HCT116 (cell line): ENCODE data around the gene PCNT. TPM values are rescaled to one million over a fixed set of nuclear protein-coding genes. Genes with fewer than 3 reads are reported as not detected.

Experiments used
- ATAC-seq: fragments of 200-7000 bp; cut with Tn5 transposase; 2 replicates; pipeline ENCODE4 v1.9.1; 2020; ENCODE audit warnings: mild to moderate bottlenecking, moderate library complexity
- BruUV-seq: library from RNA; stranded (reverse); fragments of 400-500 nt; replicated peaks from 2 replicates; lab custom pipeline; 2021; lab: Mats Ljungman, UMichigan
- CTCF ChIA-PET: fragments of 300-600 bp; sonication (Branson Sonifier 250); formaldehyde crosslinking; loops from one replicate; lab custom pipeline; 2021; ENCODE audit warnings: antibody characterized with exemption; lab: Charles Lee
- POLR2A ChIA-PET: fragments of 300-600, 350-600 bp; sonication (Branson Sonifier 250); formaldehyde crosslinking; loops from one replicate; lab custom pipeline; 2021; ENCODE audit warnings: antibody characterized with exemption; lab: Charles Lee
- RAD21 ChIA-PET, 2 experiments: fragments of 300-600 bp; sonication (Branson Sonifier 250); formaldehyde crosslinking; loops; one replicate each; lab custom pipeline; 2023; ENCODE audit warnings: low total read pairs in 2 of 2; ENCODE audit not compliant: uncharacterized antibody in 2 of 2, unreplicated experiment in 2 of 2, low non-redundant PET in 1 of 2; lab: Charles Lee
- DNase-seq: peaks from one replicate; pipeline ENCODE4 v3.0.0-alpha.2; 2010; ENCODE audit warnings: low read depth, low spot score
- H2AFZ ChIP-seq: fragments of 200-600 bp; shearing (Covaris generic), sonication (generic); 2 replicates; pipeline ENCODE4 v1.6.1; 2017; ENCODE audit warnings: low read depth, mixed run types, mixed read lengths, antibody characterized with exemption, low read length; ENCODE audit not compliant: poor library complexity, severe bottlenecking
- H3K27ac ChIP-seq: 2 replicates; pipeline ENCODE4 v1.5.1; 2012; ENCODE audit warnings: low read depth, low read length
- H3K27me3 ChIP-seq: fragments of 200-600 bp; sonication (generic); 2 replicates; pipeline ENCODE4 v1.6.1; 2016; ENCODE audit warnings: mixed run types, low read length, mixed read lengths; ENCODE audit not compliant: insufficient read depth
- H3K36me3 ChIP-seq, 2 experiments: fragments of 200-500 bp in 1 of 2; fragments of 200-600 bp in 1 of 2; sonication (Bioruptor generic) in 1 of 2; sonication (generic) in 1 of 2; 2 replicates each; pipeline versions ENCODE4 v1.5.1 to v1.6.1; 2014 to 2016; ENCODE audit warnings: low read length in 2 of 2, inconsistent platforms in 1 of 2, mixed read lengths in 1 of 2, mixed run types in 1 of 2; ENCODE audit not compliant: insufficient read depth in 2 of 2, control insufficient read depth in 1 of 2
- H3K4me1 ChIP-seq, 2 experiments: fragments of 200-600 bp in 1 of 2; sonication (generic) in 1 of 2; 2 replicates each; pipeline versions ENCODE4 v1.5.1 to v1.6.1; 2012 to 2017; ENCODE audit warnings: low read length in 2 of 2, inconsistent platforms in 1 of 2, mild to moderate bottlenecking in 1 of 2, mixed read lengths in 1 of 2, mixed run types in 1 of 2, moderate library complexity in 1 of 2; ENCODE audit not compliant: insufficient read depth in 2 of 2, control insufficient read depth in 1 of 2
- H3K4me2 ChIP-seq: fragments of 200-600 bp; sonication (generic); 2 replicates; pipeline ENCODE4 v1.6.1; 2017; ENCODE audit warnings: mixed run types, low read length, mixed read lengths
- H3K4me3 ChIP-seq, 2 experiments: fragments of 200-600 bp in 1 of 2; sonication (generic) in 1 of 2; replicated peaks in 1 of 2; 2 replicates each; pipeline ENCODE4 v1.5.1; 2011 to 2016; ENCODE audit warnings: low read length in 2 of 2, control low read depth in 1 of 2, low read depth in 1 of 2, mild to moderate bottlenecking in 1 of 2, mixed read lengths in 1 of 2, mixed run types in 1 of 2
- H3K79me2 ChIP-seq: fragments of 200-600 bp; sonication (generic); 2 replicates; pipeline ENCODE4 v1.6.1; 2017; ENCODE audit warnings: mild to moderate bottlenecking, mixed run types, low read length, moderate library complexity, mixed read lengths; ENCODE audit not compliant: insufficient read depth
- H3K9ac ChIP-seq: fragments of 200-600 bp; sonication (generic); 2 replicates; pipeline ENCODE4 v1.6.1; 2016; ENCODE audit warnings: low read length, mixed read lengths
- H3K9me2 ChIP-seq: fragments of 200-600 bp; sonication (generic), shearing (Covaris generic); 2 replicates; pipeline ENCODE4 v1.6.1; 2017; ENCODE audit warnings: mixed run types, mild to moderate bottlenecking, moderate library complexity; ENCODE audit not compliant: insufficient read depth
- H3K9me3 ChIP-seq, 2 experiments: fragments of 200-500 bp in 1 of 2; fragments of 200-600 bp in 1 of 2; sonication (Bioruptor generic) in 1 of 2; sonication (generic) in 1 of 2; 2 replicates each; pipeline ENCODE4 v1.6.1; 2014 to 2017; ENCODE audit warnings: low read length in 2 of 2, mixed read lengths in 2 of 2, inconsistent platforms in 1 of 2, low read depth in 1 of 2, mild to moderate bottlenecking in 1 of 2, mixed run types in 1 of 2, moderate library complexity in 1 of 2; ENCODE audit not compliant: control insufficient read depth in 1 of 2, insufficient read depth in 1 of 2
- H4K20me1 ChIP-seq: fragments of 200-600 bp; sonication (generic), shearing (Covaris generic); 2 replicates; pipeline ENCODE4 v1.6.1; 2017; ENCODE audit warnings: mixed run types, mild to moderate bottlenecking, moderate library complexity; ENCODE audit not compliant: insufficient read depth
- JUND ChIP-seq: IDR thresholded peaks from 2 replicates; pipeline ENCODE4 v1.6.1; 2012
- POLR2AphosphoS5 ChIP-seq: IDR thresholded peaks from 2 replicates; pipeline ENCODE4 v1.6.1; 2011; ENCODE audit warnings: mild to moderate bottlenecking, low read depth, low read length, moderate library complexity
- SIN3A ChIP-seq: IDR thresholded peaks from 2 replicates; pipeline ENCODE4 v1.6.1; 2012; ENCODE audit warnings: low read depth
- ZNF274 ChIP-seq: fragments of 200-500 bp; sonication (Bioruptor generic); IDR thresholded peaks from 2 replicates; pipeline ENCODE4 v1.6.1; 2014; ENCODE audit warnings: mild to moderate bottlenecking, low read depth, low read length, inconsistent platforms
- intact Hi-C: fragments of 100-400 bp; cut with micrococcal nuclease; formaldehyde crosslinking; loops from 2 replicates; pipeline ENCODE4 v1.10.0; 2022
- total RNA-seq: library from RNA; stranded (reverse); gene quantifications from one replicate; pipeline ENCODE4 v1.2.1, GENCODE V29; 2021; ENCODE audit not compliant: unreplicated experiment
- TF ChIP-seq, protein P1 (sequence below), 3 experiments: fragments of 200-600 bp in 1 of 3; sonication (generic) in 1 of 3; IDR thresholded peaks in 2 of 3; conservative IDR thresholded peaks in 1 of 3; 2 replicates each; pipeline ENCODE4 v1.5.1; 2012 to 2017; ENCODE audit warnings: low read depth in 2 of 3, low read length in 2 of 3, antibody characterized with exemption in 1 of 3, borderline replicate concordance in 1 of 3, control low read depth in 1 of 3, mild to moderate bottlenecking in 1 of 3, mixed read lengths in 1 of 3, mixed run types in 1 of 3, moderate library complexity in 1 of 3; ENCODE audit not compliant: insufficient read depth in 1 of 3

Gene PCNT
- total RNA-seq, 1 experiment from 2014 or later, result 43.6 TPM

- RAD21 ChIA-PET, result no interaction called here
- H3K9me3 ChIP-seq, result no peaks in the 10 kb centered on the region
- POLR2A ChIA-PET, result no interaction called here
- H3K27me3 ChIP-seq, result no peaks in the 10 kb centered on the region
- BruUV-seq, result no TSS peak
- peak; percentile 49; the same call in 1 of the 2 replicates for ATAC-seq
- H3K4me2 ChIP-seq, result no peak overlapping the region
- no peak for TF ChIP-seq JUND
- no peaks in the 10 kb centered on the region for H3K79me2 ChIP-seq
- no peaks in the 10 kb centered on the region for H3K9me2 ChIP-seq
- H3K4me3 ChIP-seq, result no peak overlapping the region
- H2AFZ ChIP-seq, result no peak overlapping the region
- H3K36me3 ChIP-seq, result peaks cover 0 to 2% of the 10 kb centered on the region in 2 experiments; a peak in 1 of 4 replicates
- no peaks in the 10 kb centered on the region for H3K4me1 ChIP-seq
- H4K20me1 ChIP-seq, result no peaks in the 10 kb centered on the region
- no peak overlapping the region for H3K9ac ChIP-seq
- intact Hi-C loops, result no loop called here
- CTCF ChIA-PET, result no interaction called here
- H3K27ac ChIP-seq, result no peak overlapping the region; the same call in 1 of the 2 replicates
- no peak for DNase-seq
Observed at GRCh38 chr21:46424039-46424591, 100.2 kb downstream of the PCNT start.

GRCh38 chr21:46424621-46425020 is 100.7 kb downstream of the PCNT start:
- Histone ChIP-seq H3K4me1 (no peaks in the 10 kb centered on the region), H3K27me3 (no peaks in the 10 kb centered on the region), H3K9me2 (no peaks in the 10 kb centered on the region), H4K20me1 (no peaks in the 10 kb centered on the region), H3K9me3 (no peaks in the 10 kb centered on the region), H3K79me2 (no peaks in the 10 kb centered on the region), H2AFZ (no peak overlapping the region), H3K27ac (no peak overlapping the region), H3K4me3 (no peak overlapping the region), H3K36me3 (peaks cover 0 to 2% of the 10 kb centered on the region in 2 experiments; a peak in 1 of 4 replicates), H3K4me2 (no peak overlapping the region), H3K9ac (no peak overlapping the region)
- POLR2A ChIA-PET, result no interaction called here
- TF ChIP-seq POLR2AphosphoS5, result no peak
- TF ChIP-seq, protein P1, sequence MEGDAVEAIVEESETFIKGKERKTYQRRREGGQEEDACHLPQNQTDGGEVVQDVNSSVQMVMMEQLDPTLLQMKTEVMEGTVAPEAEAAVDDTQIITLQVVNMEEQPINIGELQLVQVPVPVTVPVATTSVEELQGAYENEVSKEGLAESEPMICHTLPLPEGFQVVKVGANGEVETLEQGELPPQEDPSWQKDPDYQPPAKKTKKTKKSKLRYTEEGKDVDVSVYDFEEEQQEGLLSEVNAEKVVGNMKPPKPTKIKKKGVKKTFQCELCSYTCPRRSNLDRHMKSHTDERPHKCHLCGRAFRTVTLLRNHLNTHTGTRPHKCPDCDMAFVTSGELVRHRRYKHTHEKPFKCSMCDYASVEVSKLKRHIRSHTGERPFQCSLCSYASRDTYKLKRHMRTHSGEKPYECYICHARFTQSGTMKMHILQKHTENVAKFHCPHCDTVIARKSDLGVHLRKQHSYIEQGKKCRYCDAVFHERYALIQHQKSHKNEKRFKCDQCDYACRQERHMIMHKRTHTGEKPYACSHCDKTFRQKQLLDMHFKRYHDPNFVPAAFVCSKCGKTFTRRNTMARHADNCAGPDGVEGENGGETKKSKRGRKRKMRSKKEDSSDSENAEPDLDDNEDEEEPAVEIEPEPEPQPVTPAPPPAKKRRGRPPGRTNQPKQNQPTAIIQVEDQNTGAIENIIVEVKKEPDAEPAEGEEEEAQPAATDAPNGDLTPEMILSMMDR (IDR thresholded peaks at IDR 0.05 in 2 of 3, conservative IDR thresholded peaks at IDR 0.05 in 1 of 3; ENCODE audit: borderline replicate concordance in 1 of 3, insufficient read depth in 1 of 3, low read depth in 2 of 3, low read length in 2 of 3), result no peak
- no peak for TF ChIP-seq SIN3A
- TF ChIP-seq ZNF274, result no peak
- no TSS peak for BruUV-seq
- intact Hi-C loops, result no loop called here
- CTCF ChIA-PET, result no interaction called here
- RAD21 ChIA-PET, result no interaction called here
- ATAC-seq (no peak), DNase-seq (no peak)
